OCI-LY7 (cell line): ENCODE measurements around the gene KCNJ11.

Experiments
- CTCF ChIP-seq: fragments of 200-600 bp; sonication (generic); conservative IDR thresholded peaks from 2 replicates; pipeline ENCODE4 v1.5.1; 2014; ENCODE audit warnings: mild to moderate bottlenecking, antibody characterized with exemption, low read length, moderate library complexity, mixed read lengths
- EZH2phosphoT487 ChIP-seq: fragments of 200-600 bp; sonication (generic); IDR thresholded peaks from 2 replicates; pipeline ENCODE4 v1.6.1; 2018; ENCODE audit warnings: low read depth, borderline replicate concordance, mild to moderate bottlenecking, mixed run types, antibody characterized with exemption, low read length, moderate library complexity, mixed read lengths

- TF ChIP-seq CTCF (peak; percentile 91), EZH2phosphoT487 (no peak)
Measured at GRCh38 chr11:17384002-17384511, 4.4 kb downstream of the KCNJ11 start.
